ENCODE measurements around the gene MEDAG.

Gene MEDAG

GRCh38 chr13:30866677-30867076 lies 39.4 kb upstream of the MEDAG start:
- Histone ChIP-seq H3K4me3 (ENCODE audit: low read depth, low read length) (no peak overlapping the region), H3K9me3 (ENCODE audit: severe bottlenecking) (no peaks in the 10 kb centered on the region), H3K27ac (no peak overlapping the region), H3K27me3 (ENCODE audit: insufficient read depth, low read depth, severe bottlenecking) (no peaks in the 10 kb centered on the region), H3K36me3 (no peaks in the 10 kb centered on the region)
- TF ChIP-seq, protein P1, sequence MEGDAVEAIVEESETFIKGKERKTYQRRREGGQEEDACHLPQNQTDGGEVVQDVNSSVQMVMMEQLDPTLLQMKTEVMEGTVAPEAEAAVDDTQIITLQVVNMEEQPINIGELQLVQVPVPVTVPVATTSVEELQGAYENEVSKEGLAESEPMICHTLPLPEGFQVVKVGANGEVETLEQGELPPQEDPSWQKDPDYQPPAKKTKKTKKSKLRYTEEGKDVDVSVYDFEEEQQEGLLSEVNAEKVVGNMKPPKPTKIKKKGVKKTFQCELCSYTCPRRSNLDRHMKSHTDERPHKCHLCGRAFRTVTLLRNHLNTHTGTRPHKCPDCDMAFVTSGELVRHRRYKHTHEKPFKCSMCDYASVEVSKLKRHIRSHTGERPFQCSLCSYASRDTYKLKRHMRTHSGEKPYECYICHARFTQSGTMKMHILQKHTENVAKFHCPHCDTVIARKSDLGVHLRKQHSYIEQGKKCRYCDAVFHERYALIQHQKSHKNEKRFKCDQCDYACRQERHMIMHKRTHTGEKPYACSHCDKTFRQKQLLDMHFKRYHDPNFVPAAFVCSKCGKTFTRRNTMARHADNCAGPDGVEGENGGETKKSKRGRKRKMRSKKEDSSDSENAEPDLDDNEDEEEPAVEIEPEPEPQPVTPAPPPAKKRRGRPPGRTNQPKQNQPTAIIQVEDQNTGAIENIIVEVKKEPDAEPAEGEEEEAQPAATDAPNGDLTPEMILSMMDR (IDR thresholded peaks at IDR 0.05; ENCODE audit: low read depth, low read length), result no peak
- no peak for DNase-seq

DNA sequence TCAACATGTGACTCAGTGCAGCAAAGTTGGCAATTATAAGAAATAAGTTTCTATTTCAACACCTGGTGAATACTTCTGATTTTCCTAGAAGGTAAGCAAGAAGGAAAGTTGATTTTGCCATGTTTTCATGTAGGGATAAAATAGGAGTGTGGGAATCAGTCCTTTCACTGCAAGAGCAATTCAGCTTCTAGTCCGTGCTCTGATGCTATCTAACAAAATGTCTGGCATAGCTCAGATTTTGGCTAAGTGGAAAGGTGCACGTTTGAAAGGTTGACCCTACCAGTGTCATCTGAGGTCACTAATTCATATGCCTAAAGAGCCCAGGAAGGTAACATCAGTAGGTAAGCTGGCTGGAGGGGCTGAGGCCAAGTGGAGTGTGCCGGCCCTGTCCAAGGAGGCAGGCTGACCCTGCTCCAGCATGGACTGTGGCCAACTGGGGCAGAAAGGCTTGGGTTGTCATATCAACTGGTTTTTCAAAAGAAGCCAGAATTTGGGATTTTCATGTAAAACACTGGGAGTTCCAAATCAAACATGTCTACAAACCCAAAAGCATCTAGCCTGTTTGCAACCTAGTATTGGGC lies 38.9 kb upstream of the MEDAG start:
- Histone ChIP-seq H3K27ac (no peak overlapping the region), H3K4me3 (ENCODE audit: low read depth, low read length) (no peak overlapping the region), H3K36me3 (no peaks in the 10 kb centered on the region), H3K27me3 (ENCODE audit: insufficient read depth, low read depth, severe bottlenecking) (no peaks in the 10 kb centered on the region), H3K9me3 (ENCODE audit: severe bottlenecking) (no peaks in the 10 kb centered on the region)
- no peak for DNase-seq
- TF ChIP-seq, protein P1 (IDR thresholded peaks at IDR 0.05; ENCODE audit: low read depth, low read length), result no peak

DNA sequence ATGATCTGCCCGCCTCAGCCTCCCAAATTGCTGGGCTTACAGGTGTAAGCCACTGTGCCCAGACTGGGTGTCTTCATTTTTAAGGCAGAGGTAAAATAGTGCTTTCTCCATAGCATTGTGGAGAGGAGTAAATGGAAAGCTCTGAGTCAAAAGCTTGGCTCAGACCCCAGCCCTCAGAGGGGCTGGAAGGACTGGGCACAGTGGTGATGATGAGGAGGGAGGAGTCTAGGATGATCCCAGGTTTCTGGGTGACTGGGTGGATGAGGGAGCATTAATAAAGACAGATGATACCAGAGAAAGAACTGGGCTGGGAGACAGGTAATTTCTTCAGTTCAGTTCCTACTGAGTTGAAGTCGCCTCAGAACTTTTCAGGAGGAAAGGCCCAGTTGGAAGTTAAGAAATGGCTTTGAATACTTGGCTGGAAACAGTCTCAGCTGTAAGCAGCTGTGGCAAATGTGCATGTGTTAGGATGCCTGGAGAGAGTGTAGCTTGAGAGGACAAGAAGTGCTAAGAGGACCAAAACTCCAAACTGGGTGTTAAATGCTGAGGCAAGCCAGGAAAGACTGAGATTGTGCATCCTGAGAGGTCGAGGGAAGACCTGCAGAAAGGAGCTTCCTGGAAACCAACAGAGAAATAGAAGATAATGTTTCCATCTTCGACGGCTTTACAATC lies 37.1 kb upstream of the MEDAG start:
- Histone ChIP-seq H3K9me3 (ENCODE audit: severe bottlenecking) (no peaks in the 10 kb centered on the region), H3K4me3 (ENCODE audit: low read depth, low read length) (no peak overlapping the region), H3K27me3 (ENCODE audit: insufficient read depth, low read depth, severe bottlenecking) (no peaks in the 10 kb centered on the region), H3K36me3 (no peaks in the 10 kb centered on the region), H3K27ac (no peak overlapping the region)
- TF ChIP-seq, protein P1 (IDR thresholded peaks at IDR 0.05; ENCODE audit: low read depth, low read length), result no peak
- DNase-seq, result no peak

DNA sequence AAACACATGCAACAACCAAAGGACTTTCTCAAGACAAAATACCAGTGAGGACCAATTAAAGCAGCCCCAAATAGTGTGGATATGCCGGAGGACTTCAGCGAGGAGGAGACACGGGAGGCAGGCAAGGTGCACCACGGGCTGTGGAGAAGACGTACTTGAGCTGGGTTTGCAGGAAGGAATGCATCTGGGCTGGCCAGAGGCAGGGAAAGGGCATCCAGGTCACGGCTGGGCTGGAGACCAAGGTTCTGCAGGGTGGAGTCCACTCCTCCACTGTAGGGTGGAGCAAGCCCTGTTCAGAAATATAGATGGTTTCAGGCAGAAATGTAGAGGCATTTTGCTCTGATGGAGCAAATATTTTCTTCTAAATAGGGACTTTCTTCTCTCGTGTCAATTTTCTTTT lies 36.6 kb upstream of the MEDAG start:
- Histone ChIP-seq H3K9me3 (ENCODE audit: severe bottlenecking) (no peaks in the 10 kb centered on the region), H3K27me3 (ENCODE audit: insufficient read depth, low read depth, severe bottlenecking) (no peaks in the 10 kb centered on the region), H3K27ac (no peak overlapping the region), H3K4me3 (ENCODE audit: low read depth, low read length) (no peak overlapping the region), H3K36me3 (no peaks in the 10 kb centered on the region)
- TF ChIP-seq, protein P1 (IDR thresholded peaks at IDR 0.05; ENCODE audit: low read depth, low read length), result no peak
- DNase-seq, result no peak

DNA sequence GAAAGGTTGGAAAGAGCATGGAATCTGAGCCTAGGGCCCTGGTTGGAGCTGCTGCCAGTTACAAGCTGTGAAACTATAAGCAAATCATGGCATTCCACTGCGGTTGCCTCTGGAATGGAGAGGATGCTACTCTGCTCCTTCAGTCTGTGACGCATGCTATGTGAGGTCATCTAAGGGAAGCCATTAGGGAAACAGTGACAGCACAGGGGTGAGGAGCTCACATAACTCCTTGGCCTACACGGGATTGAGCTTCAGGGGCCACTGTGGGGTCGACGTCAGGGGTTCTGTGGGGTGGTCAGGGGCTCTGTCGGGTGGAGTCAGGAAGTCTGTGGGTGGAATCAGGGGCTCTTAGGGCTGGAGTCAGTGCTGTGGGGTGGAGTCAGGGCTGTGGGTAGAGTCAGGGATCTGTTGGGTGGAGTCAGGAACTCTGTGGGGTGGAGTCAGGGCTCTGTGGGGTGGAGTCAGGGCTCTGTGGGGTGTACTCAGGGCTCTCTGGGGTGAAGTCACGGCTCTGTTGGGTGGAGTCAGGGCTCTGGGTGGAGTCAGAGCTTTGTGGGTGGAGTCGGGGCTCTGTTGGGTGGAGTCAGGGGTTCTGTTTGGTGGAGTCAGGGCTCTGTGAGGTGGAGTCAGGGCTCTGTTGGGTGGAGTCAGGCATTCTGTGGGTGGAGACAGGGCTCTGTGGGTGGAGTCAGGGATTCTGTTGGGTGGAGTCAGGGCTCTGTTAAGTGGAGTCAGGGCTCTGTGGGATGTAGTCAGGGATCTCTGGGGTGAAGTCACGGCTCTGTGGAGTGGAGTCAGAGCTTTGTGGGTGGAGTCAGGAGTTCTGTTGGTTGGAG lies 35.8 kb upstream of the MEDAG start:
- Histone ChIP-seq H3K27ac (no peak overlapping the region), H3K4me3 (ENCODE audit: low read depth, low read length) (no peak overlapping the region), H3K27me3 (ENCODE audit: insufficient read depth, low read depth, severe bottlenecking) (no peaks in the 10 kb centered on the region), H3K36me3 (no peaks in the 10 kb centered on the region), H3K9me3 (ENCODE audit: severe bottlenecking) (no peaks in the 10 kb centered on the region)
- no peak for DNase-seq
- TF ChIP-seq, protein P1 (IDR thresholded peaks at IDR 0.05; ENCODE audit: low read depth, low read length), result no peak
